PC-3 (cell line): ENCODE data around the gene NTNG1. TPM values are rescaled to one million over a fixed set of nuclear protein-coding genes. Genes with fewer than 3 reads are reported as not detected.

ENCODE experiments used
- ATAC-seq: fragments of 200-7000 bp; cut with Tn5 transposase; 2 replicates; pipeline ENCODE4 v1.9.1; 2020; ENCODE audit warnings: mild to moderate bottlenecking, moderate library complexity
- BruUV-seq: library from RNA; stranded (reverse); fragments of 400-500 nt; replicated peaks from 2 replicates; lab custom pipeline; 2021; lab: Mats Ljungman, UMichigan
- CTCF ChIA-PET: fragments of 300-600 bp; sonication (Branson Sonifier 250); formaldehyde crosslinking; loops from one replicate; lab custom pipeline; 2022; ENCODE audit warnings: antibody characterized with exemption; lab: Charles Lee
- POLR2A ChIA-PET: fragments of 300-600 bp; sonication (Branson Sonifier 250); formaldehyde crosslinking; loops from one replicate; lab custom pipeline; 2022; ENCODE audit warnings: antibody characterized with exemption; ENCODE audit not compliant: unreplicated experiment; lab: Charles Lee
- DNase-seq: peaks from one replicate; pipeline ENCODE4 v3.0.0-alpha.2; 2015
- H2AFZ ChIP-seq: fragments of 300-600 bp; sonication (generic); 2 replicates; pipeline ENCODE4 v1.6.0; 2016; ENCODE audit warnings: antibody characterized with exemption, low read length
- H3F3A ChIP-seq: fragments of 300-600 bp; sonication (generic); one replicate; pipeline ENCODE4 v1.6.0; 2017; ENCODE audit warnings: antibody characterized with exemption, low read length, control low read depth, mild to moderate bottlenecking; ENCODE audit not compliant: unreplicated experiment
- H3K27ac ChIP-seq: fragments of 300-600 bp; sonication (generic); 2 replicates; pipeline ENCODE4 v1.5.1; 2016; ENCODE audit warnings: mild to moderate bottlenecking, low read length
- H3K27me3 ChIP-seq: fragments of 300-600 bp; sonication (generic); 2 replicates; pipeline ENCODE4 v1.6.1; 2016; ENCODE audit warnings: low read length, mixed read lengths
- H3K36me3 ChIP-seq: fragments of 300-600 bp; sonication (generic); 2 replicates; pipeline ENCODE4 v1.6.1; 2016; ENCODE audit warnings: low read depth, mixed run types, low read length, mixed read lengths
- H3K4me1 ChIP-seq: fragments of 300-600 bp; sonication (generic); 2 replicates; pipeline ENCODE4 v1.5.1; 2016; ENCODE audit warnings: low read length; ENCODE audit not compliant: insufficient read depth
- H3K4me2 ChIP-seq: fragments of 300-600 bp; sonication (generic); 2 replicates; pipeline ENCODE4 v1.6.0; 2016; ENCODE audit warnings: low read length
- H3K4me3 ChIP-seq: fragments of 300-600 bp; sonication (generic); 2 replicates; pipeline ENCODE4 v1.5.1; 2016; ENCODE audit warnings: mild to moderate bottlenecking, low read length, mixed read lengths
- H3K79me2 ChIP-seq: fragments of 300-600 bp; sonication (generic); 2 replicates; pipeline ENCODE4 v1.6.1; 2017; ENCODE audit warnings: low read length, mixed read lengths
- H3K9ac ChIP-seq: fragments of 300-600 bp; sonication (generic); 2 replicates; pipeline ENCODE4 v1.6.0; 2016; ENCODE audit warnings: mild to moderate bottlenecking, low read length
- H3K9me2 ChIP-seq: fragments of 300-600 bp; sonication (generic); replicated peaks from 2 replicates; pipeline ENCODE4 v1.6.1; 2016; ENCODE audit warnings: mixed run types, low read length, mixed read lengths
- H3K9me3 ChIP-seq: fragments of 300-600 bp; sonication (generic); 2 replicates; pipeline ENCODE4 v1.6.1; 2016; ENCODE audit warnings: low read length, mixed read lengths
- H4K20me1 ChIP-seq: fragments of 300-600 bp; sonication (generic); 2 replicates; pipeline ENCODE4 v1.6.1; 2016; ENCODE audit warnings: low read length, mixed read lengths
- EZH2 ChIP-seq: fragments of 300-600 bp; sonication (generic); IDR thresholded peaks from one replicate; pipeline ENCODE4 v1.6.1; 2017; ENCODE audit warnings: antibody characterized with exemption, mild to moderate bottlenecking, low read length; ENCODE audit not compliant: unreplicated experiment
- EZH2phosphoT487 ChIP-seq: fragments of 300-600 bp; sonication (generic); IDR thresholded peaks from 2 replicates; pipeline ENCODE4 v1.6.1; 2018; ENCODE audit warnings: mild to moderate bottlenecking, antibody characterized with exemption, low read length, borderline replicate concordance
- intact Hi-C: fragments of 100-400 bp; cut with micrococcal nuclease; formaldehyde crosslinking; loops from 2 replicates; pipeline ENCODE4 v1.9.0; 2023
- total RNA-seq: library from RNA; depleted of rRNA; stranded (reverse); fragments of >200 nt; gene quantifications from 2 replicates; pipeline ENCODE4 v1.2.3, GENCODE V29; 2014
- TF ChIP-seq, protein P1 (sequence below): fragments of 300-600 bp; sonication (generic); conservative IDR thresholded peaks from 2 replicates; pipeline ENCODE4 v1.5.1; 2017; ENCODE audit warnings: antibody characterized with exemption, low read depth, mild to moderate bottlenecking, low read length

The NTNG1 gene
- total RNA-seq, 1 experiment from 2014 or later: 6.7 TPM

DNA sequence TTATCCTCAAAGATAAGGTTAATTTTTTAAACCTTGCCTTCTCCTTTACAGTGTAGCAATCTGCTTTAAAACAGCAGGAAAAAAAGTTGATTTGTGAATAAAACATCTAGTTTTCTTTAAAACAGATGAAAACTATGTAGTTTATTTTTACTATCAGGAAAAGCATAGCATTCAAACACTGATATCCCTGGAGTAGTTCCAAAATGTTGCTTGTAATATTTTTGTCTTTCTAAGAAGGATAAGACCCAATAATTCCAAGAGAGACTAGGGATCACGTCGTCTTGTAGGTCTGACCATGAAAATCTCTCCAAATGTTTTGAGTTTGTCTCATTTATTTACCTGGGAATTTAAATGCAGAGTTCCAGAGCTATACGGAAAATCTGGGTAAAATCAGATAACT lies 204.0 kb downstream of the NTNG1 start:
- intact Hi-C loops: no loop called here
- ChIA-PET POLR2A (no interaction called here), CTCF (no interaction called here)
- no peak overlapping the region for H3K4me3 ChIP-seq
- no peak overlapping the region for H2AFZ ChIP-seq
- no peak overlapping the region for H3K27ac ChIP-seq
- no peaks in the 10 kb centered on the region for H3K79me2 ChIP-seq
- H3K4me2 ChIP-seq: no peak overlapping the region
- H3K27me3 ChIP-seq: no peaks in the 10 kb centered on the region
- no peak overlapping the region for H3K9ac ChIP-seq
- no peaks in the 10 kb centered on the region for H3F3A ChIP-seq
- no peaks in the 10 kb centered on the region for H3K9me2 ChIP-seq
- ATAC-seq (no peak), DNase-seq (no peak)
- TF ChIP-seq EZH2 (no peak), EZH2phosphoT487 (no peak)
- H4K20me1 ChIP-seq: no peaks in the 10 kb centered on the region
- H3K9me3 ChIP-seq: no peaks in the 10 kb centered on the region
- BruUV-seq: no TSS peak
- H3K36me3 ChIP-seq: no peaks in the 10 kb centered on the region
- no peaks in the 10 kb centered on the region for H3K4me1 ChIP-seq

DNA sequence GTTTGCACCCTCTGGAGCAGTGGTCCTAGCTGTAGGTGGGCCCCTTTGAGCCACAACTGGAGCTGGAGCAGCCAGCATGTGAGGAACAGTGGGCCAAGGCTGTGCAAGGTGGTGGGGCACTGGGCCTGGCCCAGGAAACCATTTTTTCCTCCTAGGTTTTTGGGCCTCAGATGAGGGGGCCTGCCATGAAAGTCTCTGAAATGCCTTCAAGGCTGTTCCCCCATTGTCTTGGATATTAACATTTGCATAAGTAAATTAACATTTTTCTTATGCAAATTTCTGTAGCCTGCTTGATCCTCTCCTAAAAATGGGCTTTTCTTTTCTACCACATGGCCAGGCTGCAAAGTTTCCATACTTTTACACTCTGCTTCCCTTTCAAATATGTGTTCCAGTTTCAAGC lies 212.0 kb downstream of the NTNG1 start:
- ATAC-seq (no peak), DNase-seq (no peak)
- Histone ChIP-seq H3K27me3 (no peaks in the 10 kb centered on the region), H3K36me3 (no peaks in the 10 kb centered on the region), H3K27ac (no peak overlapping the region), H3K4me2 (no peak overlapping the region), H3K79me2 (no peaks in the 10 kb centered on the region), H4K20me1 (no peaks in the 10 kb centered on the region), H3K9me3 (no peaks in the 10 kb centered on the region), H2AFZ (no peak overlapping the region), H3K9me2 (no peaks in the 10 kb centered on the region), H3K4me3 (no peak overlapping the region), H3F3A (no peaks in the 10 kb centered on the region), H3K9ac (no peak overlapping the region), H3K4me1 (no peaks in the 10 kb centered on the region)
- ChIA-PET CTCF (no interaction called here), POLR2A (no interaction called here)
- intact Hi-C loops: no loop called here
- no TSS peak for BruUV-seq
- TF ChIP-seq EZH2phosphoT487: no peak
- TF ChIP-seq, protein P1, sequence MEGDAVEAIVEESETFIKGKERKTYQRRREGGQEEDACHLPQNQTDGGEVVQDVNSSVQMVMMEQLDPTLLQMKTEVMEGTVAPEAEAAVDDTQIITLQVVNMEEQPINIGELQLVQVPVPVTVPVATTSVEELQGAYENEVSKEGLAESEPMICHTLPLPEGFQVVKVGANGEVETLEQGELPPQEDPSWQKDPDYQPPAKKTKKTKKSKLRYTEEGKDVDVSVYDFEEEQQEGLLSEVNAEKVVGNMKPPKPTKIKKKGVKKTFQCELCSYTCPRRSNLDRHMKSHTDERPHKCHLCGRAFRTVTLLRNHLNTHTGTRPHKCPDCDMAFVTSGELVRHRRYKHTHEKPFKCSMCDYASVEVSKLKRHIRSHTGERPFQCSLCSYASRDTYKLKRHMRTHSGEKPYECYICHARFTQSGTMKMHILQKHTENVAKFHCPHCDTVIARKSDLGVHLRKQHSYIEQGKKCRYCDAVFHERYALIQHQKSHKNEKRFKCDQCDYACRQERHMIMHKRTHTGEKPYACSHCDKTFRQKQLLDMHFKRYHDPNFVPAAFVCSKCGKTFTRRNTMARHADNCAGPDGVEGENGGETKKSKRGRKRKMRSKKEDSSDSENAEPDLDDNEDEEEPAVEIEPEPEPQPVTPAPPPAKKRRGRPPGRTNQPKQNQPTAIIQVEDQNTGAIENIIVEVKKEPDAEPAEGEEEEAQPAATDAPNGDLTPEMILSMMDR: no peak
- no peak for TF ChIP-seq EZH2

DNA sequence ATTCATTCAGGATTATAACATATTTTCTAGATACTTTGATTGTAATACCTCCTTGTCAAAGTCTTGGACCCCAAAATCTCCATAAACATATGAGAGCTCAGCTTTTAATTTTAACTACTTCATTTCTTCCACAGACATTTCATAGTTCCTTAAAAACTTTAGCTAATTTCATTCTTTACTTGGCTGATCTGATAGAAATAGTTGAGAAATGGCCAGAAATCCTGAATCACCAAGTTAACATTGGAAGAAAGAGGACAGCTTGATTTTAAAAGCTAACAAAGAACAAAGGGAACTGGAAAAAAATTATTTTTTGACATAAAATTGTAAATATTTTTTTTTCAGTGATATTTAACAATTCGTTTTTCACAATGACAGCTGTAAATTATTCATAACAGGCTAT lies 216.5 kb downstream of the NTNG1 start:
- H3K9me3 ChIP-seq: no peaks in the 10 kb centered on the region
- POLR2A ChIA-PET: no interaction called here
- ATAC-seq: no peak

More for the DNA sequence above, 216.5 kb downstream of the NTNG1 start:
- Histone ChIP-seq H3K27me3 (no peaks in the 10 kb centered on the region), H3K79me2 (no peaks in the 10 kb centered on the region), H3K36me3 (no peaks in the 10 kb centered on the region), H3K4me3 (no peak overlapping the region), H3K4me2 (no peak overlapping the region), H2AFZ (no peak overlapping the region), H3F3A (no peaks in the 10 kb centered on the region), H3K27ac (no peak overlapping the region), H3K4me1 (no peaks in the 10 kb centered on the region), H4K20me1 (no peaks in the 10 kb centered on the region), H3K9me2 (no peaks in the 10 kb centered on the region), H3K9ac (no peak overlapping the region)
- BruUV-seq: no TSS peak
- TF ChIP-seq, protein P1: no peak
- TF ChIP-seq EZH2phosphoT487 (no peak), EZH2 (no peak)
- intact Hi-C loops: no loop called here
- DNase-seq: no peak
- CTCF ChIA-PET: no interaction called here
